GM13977 (cell line): ENCODE results near the gene ABLIM3.

Experiments used
- DNase-seq: peaks from one replicate; pipeline ENCODE4 v3.0.0; 2012; ENCODE audit warnings: low spot score
- CTCF ChIP-seq: IDR thresholded peaks from 2 replicates; pipeline ENCODE4 v1.5.1; 2012; ENCODE audit warnings: mild to moderate bottlenecking, control low read depth; ENCODE audit not compliant: insufficient read depth; ENCODE audit errors: extremely low read depth, missing control alignments
- in situ Hi-C: fragments of 300-500 bp; cut with MboI; formaldehyde crosslinking; loops from one replicate; pipeline ENCODE4 v1.12.0; 2022; ENCODE audit warnings: low sequenced_read_pairs, low pct_unique_long_range_greater_than_20kb, mixed read lengths, inconsistent platforms; ENCODE audit not compliant: unreplicated experiment

The ABLIM3 gene

GRCh38 chr5:149278451-149279210 lies 137.3 kb downstream of the ABLIM3 start:
- DNase-seq: no peak
- in situ Hi-C loops: no loop called here
- no peak for TF ChIP-seq CTCF

GRCh38 chr5:149279661-149280060 lies 138.4 kb downstream of the ABLIM3 start:
- no peak for TF ChIP-seq CTCF
- no peak for DNase-seq
- in situ Hi-C loops: no loop called here

- no peak for DNase-seq
- TF ChIP-seq CTCF: no peak
- in situ Hi-C loops: no loop called here
These were observed 138.8 kb downstream of the ABLIM3 start for GRCh38 chr5:149280124-149280523.

- DNase-seq: no peak
- in situ Hi-C loops: no loop called here
- no peak for TF ChIP-seq CTCF
These were observed 139.5 kb downstream of the ABLIM3 start for GRCh38 chr5:149280802-149281201.

GRCh38 chr5:149282027-149282965 lies 141.0 kb downstream of the ABLIM3 start:
- TF ChIP-seq CTCF: no peak
- no peak for DNase-seq
- in situ Hi-C loops: no loop called here

GRCh38 chr5:149282966-149283332 lies 141.7 kb downstream of the ABLIM3 start:
- DNase-seq: no peak

More at GRCh38 chr5:149282966-149283332, 141.7 kb downstream of the ABLIM3 start:
- in situ Hi-C loops: no loop called here
- TF ChIP-seq CTCF: no peak
